SKM-1 (cell line): ENCODE measurements around the gene GPRASP3.

Experiments used
- DNase-seq: peaks from one replicate; lab custom pipeline; 2025; ENCODE audit not compliant: unreplicated experiment; lab: John Stamatoyannopoulos, UW

Gene GPRASP3

GRCh38 chrX:102745857-102746584, 25.5 kb downstream of the GPRASP3 start:
- DNase-seq, result no peak

DNA sequence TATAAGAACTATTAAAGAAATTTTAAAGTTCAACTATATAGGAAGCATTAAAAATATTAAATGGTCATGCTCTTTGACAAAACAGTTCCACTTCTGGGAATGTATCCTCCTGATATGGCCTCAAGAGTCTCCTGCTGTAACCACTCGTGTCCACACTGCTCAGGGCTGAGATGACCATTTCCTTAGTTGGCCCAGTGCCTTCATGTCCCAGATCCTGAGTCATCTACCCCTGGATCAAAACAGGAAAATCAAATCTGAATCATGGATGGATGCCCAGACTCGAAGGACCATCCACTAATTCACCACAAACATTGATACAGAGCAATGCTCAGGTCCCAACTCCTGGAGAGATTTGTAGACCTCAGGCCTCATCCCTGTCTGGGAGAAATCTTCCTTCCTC, 44.7 kb downstream of the GPRASP3 start:
- no peak for DNase-seq

DNA sequence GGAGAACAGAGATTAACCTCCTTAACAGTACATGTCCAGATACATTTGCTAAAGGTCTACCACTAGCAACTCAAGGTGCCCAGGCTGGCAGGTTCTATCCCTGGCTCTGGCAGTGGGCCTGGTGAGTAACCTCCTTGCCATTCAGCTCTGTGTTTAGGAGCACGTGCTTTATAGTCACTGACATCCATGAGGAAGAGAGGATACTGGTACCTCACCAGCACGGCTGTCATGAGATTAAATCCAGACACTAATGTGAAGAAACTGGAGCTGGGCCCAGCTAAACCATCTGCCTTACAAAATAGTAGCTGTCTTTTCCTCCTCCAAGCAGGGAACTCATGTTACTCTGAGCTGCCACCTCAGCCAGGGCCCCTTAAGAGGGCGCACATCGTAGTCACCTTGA, 45.3 kb downstream of the GPRASP3 start:
- DNase-seq, result no peak

DNA sequence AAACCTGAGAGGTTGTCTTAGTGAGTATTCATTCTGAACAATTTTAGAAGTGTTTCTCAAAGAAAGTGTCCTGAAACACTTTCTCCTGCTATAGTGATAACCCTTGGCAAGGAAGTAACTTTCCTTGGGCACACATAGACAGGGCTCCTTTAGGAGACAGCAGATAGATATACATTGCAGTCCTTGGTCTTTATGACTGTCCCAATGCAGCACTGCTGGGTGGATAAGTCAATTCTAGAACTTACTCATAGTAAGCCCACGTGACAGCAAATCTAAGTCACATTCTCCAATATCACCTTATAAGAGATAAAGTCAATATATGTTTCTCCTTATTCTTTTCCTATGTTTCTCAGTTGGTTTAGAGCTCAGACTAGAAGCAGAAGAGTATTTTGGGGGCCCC, 46.7 kb downstream of the GPRASP3 start:
- DNase-seq, result no peak

DNA sequence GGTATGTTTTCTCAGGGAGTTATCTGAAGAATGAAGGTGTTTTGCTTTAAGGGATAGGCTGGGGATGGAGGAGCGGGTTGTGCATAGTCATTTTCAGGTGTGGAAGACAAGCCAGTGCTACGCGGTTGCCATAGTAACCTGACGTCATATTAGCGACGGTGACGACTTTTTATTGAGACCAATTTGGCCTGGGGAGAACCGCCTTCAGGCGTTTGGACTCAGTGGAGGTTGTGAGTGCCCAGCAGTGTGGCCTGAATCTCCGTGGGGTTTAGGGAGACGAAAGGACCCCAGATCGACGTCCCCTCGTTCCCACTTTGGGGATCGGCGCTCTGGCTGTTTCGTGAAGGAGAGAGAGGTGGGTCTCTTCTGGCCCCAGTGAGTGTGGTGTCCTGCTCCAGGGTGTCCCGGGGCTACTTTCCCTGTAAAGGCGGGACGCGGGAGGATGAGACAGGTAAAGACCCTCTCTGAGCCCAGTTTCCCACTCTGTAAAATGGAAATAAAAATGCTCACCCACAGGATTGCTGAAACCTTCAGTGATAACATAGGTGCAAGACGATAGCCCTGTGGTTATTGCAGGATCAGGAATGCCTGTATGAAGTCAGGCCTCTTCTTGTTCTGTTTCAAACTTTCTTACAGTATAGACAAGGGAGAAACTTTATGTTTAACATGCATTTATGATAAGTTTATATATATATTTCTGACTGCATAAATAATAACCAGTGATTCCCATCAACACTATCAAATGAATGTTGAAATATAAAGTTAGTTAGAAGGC, 48.6 kb downstream of the GPRASP3 start:
- peak; percentile 6 for DNase-seq
